MCF 10A (cell line): ENCODE data around the gene SMTNL2. TPM values are rescaled to one million over a fixed set of nuclear protein-coding genes. Genes with fewer than 3 reads are reported as not detected.
A peak's percentile ranks its signal among the peaks of the same experiment; 100 is the strongest.

Source experiments
- BruUV-seq: library from RNA; stranded (reverse); fragments of 400-500 nt; replicated peaks from 2 replicates; lab custom pipeline; 2021; lab: Mats Ljungman, UMichigan
- CTCF ChIA-PET: fragments of 300-600 bp; sonication (Branson Sonifier 250); formaldehyde crosslinking; extraction: SDS; loops from one replicate; lab custom pipeline; 2021; ENCODE audit warnings: antibody characterized with exemption, inconsistent platforms; lab: Yijun Ruan, JAX
- POLR2A ChIA-PET: fragments of 300-600, 350-650 bp; sonication (Branson Sonifier 250); formaldehyde crosslinking; extraction: SDS; loops from one replicate; lab custom pipeline; 2020; ENCODE audit warnings: antibody characterized with exemption, inconsistent platforms; lab: Yijun Ruan, JAX
- DNase-seq: peaks from one replicate; pipeline ENCODE4 v3.0.0-alpha.2; 2018; ENCODE audit not compliant: unreplicated experiment
- H3K27ac Mint-ChIP-seq: one replicate; pipeline ENCODE4 v1.8.0; 2022; ENCODE audit warnings: mild to moderate bottlenecking, low read depth, mixed read lengths; ENCODE audit not compliant: unreplicated experiment
- H3K27me3 Mint-ChIP-seq: one replicate; pipeline ENCODE4 v1.8.0; 2022; ENCODE audit warnings: mixed read lengths; ENCODE audit not compliant: insufficient read depth, unreplicated experiment
- H3K36me3 Mint-ChIP-seq: one replicate; pipeline ENCODE4 v1.8.0; 2022; ENCODE audit warnings: mild to moderate bottlenecking, moderate library complexity, mixed read lengths; ENCODE audit not compliant: insufficient read depth, unreplicated experiment
- H3K4me1 Mint-ChIP-seq: one replicate; pipeline ENCODE4 v1.8.0; 2022; ENCODE audit warnings: mixed read lengths; ENCODE audit not compliant: insufficient read depth, unreplicated experiment
- H3K4me3 Mint-ChIP-seq: one replicate; pipeline ENCODE4 v1.8.0; 2022; ENCODE audit warnings: mild to moderate bottlenecking, moderate library complexity, mixed read lengths; ENCODE audit not compliant: unreplicated experiment
- H3K9me3 Mint-ChIP-seq: one replicate; pipeline ENCODE4 v1.8.0; 2022; ENCODE audit warnings: mixed read lengths; ENCODE audit not compliant: unreplicated experiment
- intact Hi-C: fragments of 100-400 bp; cut with micrococcal nuclease; formaldehyde crosslinking; loops from 2 replicates; pipeline ENCODE4 v1.14.1; 2022
- total RNA-seq: library from RNA; stranded (reverse); gene quantifications from 2 replicates; pipeline ENCODE4 v1.2.3, GENCODE V29; 2022
- TF ChIP-seq, protein P1 (sequence below): fragments of 200-600 bp; IDR thresholded peaks from one replicate; pipeline ENCODE4 v1.8.0; 2022; ENCODE audit warnings: antibody characterized with exemption, mild to moderate bottlenecking; ENCODE audit not compliant: unreplicated experiment

Gene SMTNL2
- total RNA-seq, 1 experiment from 2014 or later = not detected

GRCh38 chr17:4538236-4539002, 45.9 kb upstream of the SMTNL2 start:
- CTCF ChIA-PET = no interaction called here

DNA sequence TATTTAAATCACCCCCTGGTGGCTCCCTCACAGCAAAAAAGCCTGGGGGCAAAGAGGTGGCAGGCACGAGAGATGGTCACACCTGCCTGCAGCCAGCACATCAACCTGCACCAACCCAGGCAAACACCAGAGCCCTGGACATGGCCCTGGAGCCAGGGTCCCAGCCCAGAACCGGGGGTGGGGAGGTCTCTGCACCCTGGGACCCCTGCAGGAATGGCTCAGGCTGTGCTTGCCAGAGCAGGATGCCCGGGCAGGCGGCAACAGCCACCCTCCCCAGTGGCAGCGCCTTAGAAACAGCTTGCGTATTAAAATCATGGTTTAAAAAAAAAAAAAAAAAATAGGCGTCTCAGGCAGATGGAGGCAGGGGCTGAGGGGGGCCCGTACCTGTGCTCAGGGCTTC, 45.3 kb upstream of the SMTNL2 start:
- ChIA-PET CTCF (interaction anchor here (0.7 to 1.0 kb wide), 2 partner anchors 28 to 439 kb away, joined by 3 read pairs; no protein-coding TSS in a partner anchor), POLR2A (interaction anchor here (0.6 to 2.9 kb wide), 4 partner anchors 16 to 362 kb away, joined by 3 to 15 read pairs (median 4); partner anchors contain the start of gene MYBBP1A)
- Mint-ChIP-seq H3K4me3 (no peak overlapping the region), H3K4me1 (peaks cover 5% of the 10 kb centered on the region), H3K27ac (no peak overlapping the region), H3K9me3 (no peaks in the 10 kb centered on the region), H3K27me3 (no peaks in the 10 kb centered on the region), H3K36me3 (peaks cover 57% of the 10 kb centered on the region)
- TSS peak; percentile 46 for BruUV-seq
- TF ChIP-seq, protein P1, sequence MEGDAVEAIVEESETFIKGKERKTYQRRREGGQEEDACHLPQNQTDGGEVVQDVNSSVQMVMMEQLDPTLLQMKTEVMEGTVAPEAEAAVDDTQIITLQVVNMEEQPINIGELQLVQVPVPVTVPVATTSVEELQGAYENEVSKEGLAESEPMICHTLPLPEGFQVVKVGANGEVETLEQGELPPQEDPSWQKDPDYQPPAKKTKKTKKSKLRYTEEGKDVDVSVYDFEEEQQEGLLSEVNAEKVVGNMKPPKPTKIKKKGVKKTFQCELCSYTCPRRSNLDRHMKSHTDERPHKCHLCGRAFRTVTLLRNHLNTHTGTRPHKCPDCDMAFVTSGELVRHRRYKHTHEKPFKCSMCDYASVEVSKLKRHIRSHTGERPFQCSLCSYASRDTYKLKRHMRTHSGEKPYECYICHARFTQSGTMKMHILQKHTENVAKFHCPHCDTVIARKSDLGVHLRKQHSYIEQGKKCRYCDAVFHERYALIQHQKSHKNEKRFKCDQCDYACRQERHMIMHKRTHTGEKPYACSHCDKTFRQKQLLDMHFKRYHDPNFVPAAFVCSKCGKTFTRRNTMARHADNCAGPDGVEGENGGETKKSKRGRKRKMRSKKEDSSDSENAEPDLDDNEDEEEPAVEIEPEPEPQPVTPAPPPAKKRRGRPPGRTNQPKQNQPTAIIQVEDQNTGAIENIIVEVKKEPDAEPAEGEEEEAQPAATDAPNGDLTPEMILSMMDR = no peak
- no peak for DNase-seq
- intact Hi-C loops = no loop called here

More at GRCh38 chr17:4538236-4539002, 45.9 kb upstream of the SMTNL2 start:
- H3K4me3 Mint-ChIP-seq = no peak overlapping the region
- DNase-seq = no peak
- H3K27ac Mint-ChIP-seq = no peak overlapping the region
- no TSS peak for BruUV-seq
- H3K27me3 Mint-ChIP-seq = no peaks in the 10 kb centered on the region
- TF ChIP-seq, protein P1 = no peak
- no peaks in the 10 kb centered on the region for H3K9me3 Mint-ChIP-seq
- intact Hi-C loops = no loop called here
- H3K4me1 Mint-ChIP-seq = peaks cover 5% of the 10 kb centered on the region
- H3K36me3 Mint-ChIP-seq = peaks cover 54% of the 10 kb centered on the region
- POLR2A ChIA-PET = interaction anchor here (0.6 to 2.9 kb wide), 5 partner anchors 16 to 119 kb away, joined by 3 to 15 read pairs (median 5); partner anchors contain the start of gene MYBBP1A

DNA sequence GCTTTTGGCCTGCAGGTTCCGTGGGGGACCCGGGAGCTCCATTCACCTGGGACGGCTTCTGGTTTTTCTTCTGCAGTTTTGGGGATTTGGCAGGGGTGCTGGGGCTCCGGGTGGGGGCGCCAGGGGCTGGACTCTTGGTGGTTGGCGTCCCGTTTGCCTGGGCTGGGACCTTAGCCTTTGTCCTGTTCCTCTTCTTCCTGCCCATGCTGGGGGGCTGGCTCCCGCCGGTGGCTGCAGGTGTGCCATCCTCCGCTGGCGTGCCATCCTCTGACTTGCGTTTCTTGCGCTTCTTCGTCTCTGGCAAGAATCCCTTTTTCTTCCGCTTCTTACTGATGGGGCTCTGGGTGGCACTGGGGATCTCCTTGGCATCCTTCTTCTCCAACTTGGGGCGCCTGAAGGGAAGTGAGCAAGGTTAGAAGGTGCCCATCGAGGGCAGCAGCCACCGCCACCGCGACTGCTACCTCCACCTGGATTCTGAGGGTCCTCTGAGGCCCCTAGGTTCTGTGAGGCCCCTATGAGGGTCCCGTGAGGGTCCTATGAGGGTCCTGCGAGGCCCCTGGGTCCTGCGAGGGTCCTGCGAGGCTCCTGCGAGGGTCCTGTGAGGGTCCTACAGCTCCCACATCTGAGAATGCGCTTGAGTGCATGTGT, 44.6 kb upstream of the SMTNL2 start:
- peaks cover 52% of the 10 kb centered on the region for H3K36me3 Mint-ChIP-seq
- H3K4me1 Mint-ChIP-seq = no peaks in the 10 kb centered on the region
- no peak overlapping the region for H3K4me3 Mint-ChIP-seq
- POLR2A ChIA-PET = interaction anchor here (0.6 to 2.9 kb wide), 3 partner anchors 15 to 363 kb away, joined by 3 to 15 read pairs (median 5); partner anchors contain the start of gene MYBBP1A
- intact Hi-C loops = no loop called here
- H3K27me3 Mint-ChIP-seq = no peaks in the 10 kb centered on the region
- no peaks in the 10 kb centered on the region for H3K9me3 Mint-ChIP-seq
- TF ChIP-seq, protein P1 = no peak
- H3K27ac Mint-ChIP-seq = no peak overlapping the region
- CTCF ChIA-PET = interaction anchor here (0.7 to 1.0 kb wide), 2 partner anchors 27 to 438 kb away, joined by 3 read pairs; no protein-coding TSS in a partner anchor
- BruUV-seq = no TSS peak
- DNase-seq = no peak

DNA sequence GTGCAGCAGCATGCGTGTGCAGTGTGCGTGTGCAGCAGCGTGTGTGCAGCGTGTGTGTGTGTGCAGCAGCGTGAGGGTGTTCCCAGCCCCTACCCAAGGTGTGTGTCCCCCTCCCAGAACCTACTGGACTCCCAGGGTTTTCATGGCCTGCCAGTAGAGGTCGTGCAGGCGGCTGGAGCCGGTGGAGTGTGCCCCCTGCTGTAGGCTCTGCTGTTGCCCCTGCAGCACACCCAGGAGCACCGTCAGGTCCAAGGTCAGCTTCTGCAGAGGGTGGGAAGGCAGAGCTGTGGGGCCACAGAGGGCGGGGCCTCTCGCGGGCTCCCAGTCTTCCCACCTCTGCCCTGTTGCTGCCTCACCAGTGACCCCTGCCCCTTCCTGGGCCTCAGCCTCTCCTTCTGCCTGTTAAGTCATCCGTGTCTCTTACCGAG, 44.1 kb upstream of the SMTNL2 start:
- POLR2A ChIA-PET = interaction anchor here (0.6 kb wide), 1 partner anchor 766 kb away, joined by 3 read pairs; no protein-coding TSS in a partner anchor
- Mint-ChIP-seq H3K4me3 (no peak overlapping the region), H3K36me3 (peaks cover 56% of the 10 kb centered on the region), H3K4me1 (no peaks in the 10 kb centered on the region), H3K27ac (no peak overlapping the region), H3K9me3 (no peaks in the 10 kb centered on the region), H3K27me3 (no peaks in the 10 kb centered on the region)
- CTCF ChIA-PET = no interaction called here
- BruUV-seq = no TSS peak
- TF ChIP-seq, protein P1 = no peak
- no peak for DNase-seq
- intact Hi-C loops = no loop called here
